Liver (tissue), 9 donors: ENCODE results near the gene CCDC136. TPM values are rescaled to one million over a fixed set of nuclear protein-coding genes. Genes with fewer than 3 reads are reported as not detected.

Source experiments
- DNase-seq: peaks from one replicate; pipeline ENCODE4 v3.0.0-alpha.2; 2017; ENCODE audit warnings: low spot score
- H3K27ac ChIP-seq, 2 donors: one replicate each; pipeline ENCODE4 v1.7.0; 2013; ENCODE audit warnings: inconsistent platforms in 2 of 2, low read length in 2 of 2, control low read depth in 1 of 2, low read depth in 1 of 2, mild to moderate bottlenecking in 1 of 2
- H3K27me3 ChIP-seq, 4 donors: one replicate each; pipeline versions ENCODE4 v1.6.1 to v1.7.0; 2013; ENCODE audit warnings: low read length in 3 of 4, inconsistent platforms in 1 of 4, mild to moderate bottlenecking in 1 of 4, moderate library complexity in 1 of 4; ENCODE audit not compliant: control insufficient read depth in 4 of 4, insufficient read depth in 4 of 4
- H3K36me3 ChIP-seq, 4 donors: one replicate each; pipeline versions ENCODE4 v1.6.1 to v1.7.0; 2013; ENCODE audit warnings: low read length in 3 of 4, mild to moderate bottlenecking in 3 of 4, low read depth in 1 of 4, moderate library complexity in 1 of 4; ENCODE audit not compliant: control insufficient read depth in 4 of 4, insufficient read depth in 3 of 4
- H3K4me1 ChIP-seq, 4 donors: one replicate each; pipeline versions ENCODE4 v1.6.1 to v1.7.0; 2013; ENCODE audit warnings: low read length in 3 of 4, mild to moderate bottlenecking in 3 of 4, moderate library complexity in 1 of 4; ENCODE audit not compliant: control insufficient read depth in 4 of 4, insufficient read depth in 4 of 4
- H3K4me3 ChIP-seq, 3 donors: one replicate each; pipeline versions ENCODE4 v1.6.1 to v1.7.0; 2013; ENCODE audit warnings: low read length in 3 of 3, control low read depth in 1 of 3, low read depth in 1 of 3, mild to moderate bottlenecking in 1 of 3
- H3K9ac ChIP-seq, 2 donors: one replicate each; pipeline ENCODE4 v1.7.0; 2013; ENCODE audit warnings: low read length in 2 of 2, mild to moderate bottlenecking in 2 of 2, moderate library complexity in 2 of 2, control low read depth in 1 of 2, low read depth in 1 of 2
- H3K9me3 ChIP-seq, 4 donors: one replicate each; pipeline versions ENCODE4 v1.6.1 to v1.7.0; 2013; ENCODE audit warnings: low read length in 3 of 4; ENCODE audit not compliant: control insufficient read depth in 4 of 4
- ATF3 ChIP-seq: IDR thresholded peaks from 2 replicates; pipeline ENCODE4 v1.6.1; 2016; ENCODE audit warnings: antibody characterized with exemption
- CTCF ChIP-seq: fragments of 150-350 bp; IDR thresholded peaks from 2 replicates; pipeline ENCODE4 v1.5.1; 2017; ENCODE audit warnings: improper control_type of control experiment, low read depth, low read length; ENCODE audit not compliant: missing input control
- EGR1 ChIP-seq, 2 donors: IDR thresholded peaks; 2 replicates each; pipeline ENCODE4 v1.6.1; 2016 to 2018; ENCODE audit warnings: antibody characterized with exemption in 2 of 2, low read depth in 2 of 2
- FOXA1 ChIP-seq: IDR thresholded peaks from 2 replicates; pipeline ENCODE4 v1.6.1; 2016; ENCODE audit warnings: antibody characterized with exemption
- FOXA2 ChIP-seq: IDR thresholded peaks from 2 replicates; pipeline ENCODE4 v1.6.1; 2016; ENCODE audit warnings: antibody characterized with exemption
- GABPA ChIP-seq, 2 donors: IDR thresholded peaks in 1 of 2; conservative IDR thresholded peaks in 1 of 2; 2 replicates each; pipeline ENCODE4 v1.6.1; 2016; ENCODE audit warnings: antibody characterized with exemption in 2 of 2, mild to moderate bottlenecking in 1 of 2, moderate library complexity in 1 of 2
- HNF4A ChIP-seq, 2 donors: conservative IDR thresholded peaks; 2 replicates each; pipeline ENCODE4 v1.6.1; 2016; ENCODE audit warnings: antibody characterized with exemption in 2 of 2, mild to moderate bottlenecking in 2 of 2
- HNF4G ChIP-seq: IDR thresholded peaks from 2 replicates; pipeline ENCODE4 v1.6.1; 2016; ENCODE audit warnings: antibody characterized with exemption
- JUND ChIP-seq, 2 donors: IDR thresholded peaks; 2 replicates each; pipeline ENCODE4 v1.6.1; 2016; ENCODE audit warnings: antibody characterized with exemption in 2 of 2
- MAX ChIP-seq: IDR thresholded peaks from 2 replicates; pipeline ENCODE4 v1.6.1; 2016; ENCODE audit warnings: antibody characterized with exemption
- REST ChIP-seq: IDR thresholded peaks from 2 replicates; pipeline ENCODE4 v1.6.1; 2016; ENCODE audit warnings: antibody characterized with exemption, mild to moderate bottlenecking
- YY1 ChIP-seq: IDR thresholded peaks from 2 replicates; pipeline ENCODE4 v1.6.1; 2016; ENCODE audit warnings: antibody characterized with exemption, mild to moderate bottlenecking
- WGBS: extraction: QIAGEN DNeasy Blood & Tissue Kit; methylation state at CpG from one replicate; pipeline ENCODE4 v1.1.7; 2013; 5-methylcytosine and 5-hydroxymethylcytosine counted together
- polyA plus RNA-seq, 2 donors: library from polyadenylated mRNA; stranded (reverse) in 1 of 2; unstranded in 1 of 2; fragments of 200-250 nt in 1 of 2; fragments of >200 nt in 1 of 2; fragmentation: Nextera tagmentation in 1 of 2; extraction: Ambion mirVana in 1 of 2; gene quantifications; one replicate each; pipeline versions ENCODE4 v1.2.1 to v1.2.3, GENCODE V29; 2013 to 2015
- total RNA-seq, 2 donors: library from RNA; depleted of rRNA; stranded (reverse); fragments of >200 nt; gene quantifications; one replicate each; pipeline ENCODE4 v1.2.3, GENCODE V29; 2014
- donor health status: healthy.
- donor health status: healthy.
- donor health status: healthy.
- donor health status: healthy.
- donor health status: healthy.

Gene CCDC136
- total and polyA plus RNA-seq, 4 donors, result 0.09 to 0.59 (median 0.22) TPM

GRCh38 chr7:128800567-128800966, 8.8 kb downstream of the CCDC136 start (continued):
- TF ChIP-seq CTCF, result no peak

GRCh38 chr7:128801003-128801402, 9.2 kb downstream of the CCDC136 start:
- Histone ChIP-seq H3K27ac (no peak overlapping the region), H3K9ac (no peak overlapping the region), H3K36me3 (no peaks in the 10 kb centered on the region), H3K4me1 (no peaks in the 10 kb centered on the region), H3K27me3 (no peaks in the 10 kb centered on the region), H3K9me3 (no peaks in the 10 kb centered on the region), H3K4me3 (no peak overlapping the region)
- DNase-seq, result no peak
- TF ChIP-seq MAX (no peak), JUND (IDR thresholded peaks at IDR 0.05) (no peak), HNF4A (conservative IDR thresholded peaks at IDR 0.05) (no peak), EGR1 (IDR thresholded peaks at IDR 0.05; ENCODE audit: low read depth in 2 of 2) (no peak), HNF4G (no peak), FOXA2 (no peak), ATF3 (no peak), YY1 (no peak), CTCF (no peak), GABPA (IDR thresholded peaks at IDR 0.05 in 1 of 2, conservative IDR thresholded peaks at IDR 0.05 in 1 of 2) (no peak), FOXA1 (no peak), REST (no peak)
- WGBS, result 83% methylated on average over 9 of the region's 9 CpGs
